Measurements from ENCODE around the gene TOLLIP. TPM values are rescaled to one million over a fixed set of nuclear protein-coding genes. Genes with fewer than 3 reads are reported as not detected.

Gene TOLLIP
- total and polyA plus RNA-seq, 9 of the 15 experiments (the other 6 are each of a cell fraction or from before 2014, with no cell fraction given), result 0.23 to 22.8 (median 7.1) TPM

DNA sequence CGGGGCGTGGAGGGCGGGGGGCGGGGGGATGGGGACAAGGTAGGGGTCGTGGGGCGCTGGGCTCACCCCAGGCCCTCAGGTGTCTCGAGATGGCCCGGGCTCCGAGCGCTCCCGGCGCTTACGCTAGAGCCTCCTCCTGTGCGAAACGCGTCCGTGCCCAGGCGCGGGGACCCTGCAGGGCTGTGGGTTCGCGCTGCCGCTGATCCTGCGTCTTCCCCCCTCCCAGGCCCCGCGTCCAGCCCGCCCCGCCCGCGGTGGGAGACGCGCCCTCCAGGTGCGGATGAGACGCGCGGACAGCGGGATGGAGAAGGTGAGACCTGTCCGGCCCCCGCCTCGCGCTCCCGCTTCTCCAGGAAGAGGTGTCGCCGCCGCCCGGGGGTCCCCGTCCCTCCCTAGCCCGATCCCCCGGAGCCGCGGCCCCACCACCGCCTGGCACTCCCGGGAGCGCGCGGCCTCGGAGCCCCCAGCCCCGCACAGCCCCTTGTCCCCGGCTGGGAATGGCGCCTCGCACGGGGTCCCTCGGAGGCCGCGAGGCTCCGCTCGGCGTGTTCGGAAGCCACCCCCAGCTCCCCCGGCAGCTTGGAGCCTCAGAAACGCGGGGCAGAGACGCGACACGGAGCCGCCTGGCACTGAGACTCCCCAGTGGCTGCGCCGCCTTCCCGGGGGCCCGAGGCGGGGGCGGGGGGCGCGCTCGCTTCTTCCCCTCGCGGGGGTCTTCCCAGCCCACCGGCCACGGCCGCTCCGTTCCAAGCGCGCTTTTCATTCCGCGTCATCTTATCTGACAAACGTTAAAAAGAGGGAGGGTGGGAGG, 27.6 kb upstream of the TOLLIP start (continued):
- TF ChIP-seq, protein P1, sequence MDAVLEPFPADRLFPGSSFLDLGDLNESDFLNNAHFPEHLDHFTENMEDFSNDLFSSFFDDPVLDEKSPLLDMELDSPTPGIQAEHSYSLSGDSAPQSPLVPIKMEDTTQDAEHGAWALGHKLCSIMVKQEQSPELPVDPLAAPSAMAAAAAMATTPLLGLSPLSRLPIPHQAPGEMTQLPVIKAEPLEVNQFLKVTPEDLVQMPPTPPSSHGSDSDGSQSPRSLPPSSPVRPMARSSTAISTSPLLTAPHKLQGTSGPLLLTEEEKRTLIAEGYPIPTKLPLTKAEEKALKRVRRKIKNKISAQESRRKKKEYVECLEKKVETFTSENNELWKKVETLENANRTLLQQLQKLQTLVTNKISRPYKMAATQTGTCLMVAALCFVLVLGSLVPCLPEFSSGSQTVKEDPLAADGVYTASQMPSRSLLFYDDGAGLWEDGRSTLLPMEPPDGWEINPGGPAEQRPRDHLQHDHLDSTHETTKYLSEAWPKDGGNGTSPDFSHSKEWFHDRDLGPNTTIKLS (IDR thresholded peaks at IDR 0.05; ENCODE audit: borderline replicate concordance, low read depth), result no peak
- no peak for TF ChIP-seq YY1 (IDR thresholded peaks at IDR 0.05; ENCODE audit: borderline replicate concordance in 1 of 3, control insufficient read depth in 1 of 3, extremely low read depth in 1 of 3, insufficient read depth in 3 of 3, insufficient read length in 1 of 3, insufficient replicate concordance in 2 of 3, low read depth in 1 of 3, low read length in 2 of 3)

DNA sequence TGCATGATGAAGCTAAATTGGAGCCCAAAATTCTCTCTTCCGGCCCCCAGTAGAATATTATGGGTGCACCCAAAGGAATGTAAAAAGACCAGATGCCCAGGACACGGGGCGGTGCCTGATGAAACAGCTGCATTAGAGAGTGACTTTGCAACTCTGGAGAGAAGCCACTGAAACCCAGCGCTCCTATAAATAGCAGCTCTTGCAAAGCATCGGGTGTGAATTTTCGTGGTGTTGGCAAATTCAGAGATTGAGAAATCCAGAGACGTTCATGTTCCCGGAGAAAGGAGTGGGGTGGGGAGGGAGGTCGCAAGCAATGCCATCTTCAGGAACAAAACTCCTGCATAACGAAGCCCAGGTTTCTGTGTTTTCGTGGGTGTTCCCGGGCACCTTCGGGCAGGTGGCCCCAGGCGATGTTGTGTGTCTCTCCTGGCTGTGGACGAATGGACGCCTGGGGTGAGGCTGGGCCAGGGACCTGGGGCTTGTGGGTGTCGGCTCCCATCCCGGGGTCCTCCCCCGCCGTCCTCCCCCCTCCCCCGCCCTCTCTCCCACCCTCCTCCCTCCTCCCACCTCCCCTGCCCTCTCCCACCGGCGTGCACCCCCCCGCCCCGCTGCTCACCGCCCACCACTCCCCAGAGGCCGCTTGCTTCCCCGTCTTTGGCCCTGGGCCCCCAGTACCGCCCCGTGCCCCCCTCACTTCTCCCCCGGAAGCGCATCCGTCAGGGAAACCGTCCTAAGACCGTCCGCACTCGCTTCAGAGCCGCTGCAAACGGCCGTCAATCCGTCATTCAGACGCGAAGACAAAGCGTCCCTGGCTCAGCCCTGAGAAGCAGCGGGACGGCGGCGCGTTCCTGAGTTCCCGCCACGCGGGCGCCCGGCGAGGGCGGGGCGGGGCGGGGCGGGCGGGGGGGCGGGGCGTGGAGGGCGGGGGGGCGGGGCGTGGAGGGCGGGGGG, 26.7 kb upstream of the TOLLIP start:
- H3K79me2 ChIP-seq (ENCODE audit: control insufficient read depth, insufficient read depth, low read length), result no peaks in the 10 kb centered on the region
- 3% methylated on average over 29 of the region's 66 CpGs for WGBS (ENCODE audit: insufficient coverage, low coverage, missing lambda C conversion rate)
- H3K4me3 ChIP-seq, result peak overlapping the region; percentile 34; the same call in 1 of the 2 replicates
- peak overlapping the region; percentile 75; the same call in 2 of the 3 replicates for H3K27ac ChIP-seq (ENCODE audit: extremely low read depth, low read depth, low read length)
- no peaks in the 10 kb centered on the region for H4K20me1 ChIP-seq (replicated peaks; ENCODE audit: control insufficient read depth, insufficient read depth, low read length)
- intact Hi-C loops (cut with micrococcal nuclease), result no loop called here
- ChIA-PET POLR2A (interaction anchor here (0.7 to 1.0 kb wide), 2 partner anchors 27 to 561 kb away, joined by 4 to 5 read pairs; partner anchors contain the start of gene TOLLIP), CTCF (ENCODE audit: low intra/inter-chr PET ratio) (no interaction called here)
- H3K9ac ChIP-seq (ENCODE audit: insufficient read depth in 1 of 2, low read depth in 2 of 2, low read length in 2 of 2), result peak overlapping the region; percentile 53 to 92
- H3K27me3 ChIP-seq (ENCODE audit: control insufficient read depth in 2 of 2, insufficient read depth in 2 of 2, low read length in 2 of 2), result peaks cover 3 to 21% of the 10 kb centered on the region in 2 experiments; a peak in 3 of 5 replicates
- DNase-seq (ENCODE audit: extremely low read depth in 1 of 4, low spot score in 3 of 4) (peak; percentile 75 to 83 (median 80)), ATAC-seq (peak; percentile 94), FAIRE-seq (peak; percentile 79)
- H3K4me2 ChIP-seq (ENCODE audit: insufficient read depth, low read length), result peak overlapping the region; percentile 85
- peaks cover 10 to 13% of the 10 kb centered on the region in 2 experiments for H3K4me1 ChIP-seq (replicated peaks in 1 of 2; ENCODE audit: control insufficient read depth in 2 of 2, insufficient read depth in 2 of 2, low read length in 2 of 2)
- no peaks in the 10 kb centered on the region for H3K36me3 ChIP-seq (ENCODE audit: control insufficient read depth, insufficient read depth, low read length)
- 0 out of 2 replicates have a peak, but pooled peaks cover 2% of the 10 kb centered on the region for H3K9me3 ChIP-seq (replicated peaks; ENCODE audit: control insufficient read depth, insufficient read depth, low read depth, low read length)
- H2AFZ ChIP-seq (ENCODE audit: low read depth, low read length), result peak overlapping the region; percentile 90
- TSS peak; percentile 91 for BruUV-seq (replicated peaks)
- H3K9me1 ChIP-seq (ENCODE audit: control insufficient read depth, insufficient read depth, low read length), result no peaks in the 10 kb centered on the region
- in situ Hi-C loops (cut with MboI), result no loop called here
- TF ChIP-seq MEIS2 (IDR thresholded peaks at IDR 0.05; ENCODE audit: partially characterized antibody) (peak; percentile 27), ZNF133 (CRISPR knock-in tag; IDR thresholded peaks at IDR 0.05) (no peak), LCOR (CRISPR knock-in tag; IDR thresholded peaks at IDR 0.05) (no peak), RB1 (IDR thresholded peaks at IDR 0.05; ENCODE audit: low read depth) (peak; percentile 49; the same call in 1 of the 2 replicates), BCOR (IDR thresholded peaks at IDR 0.05) (no peak), DACH1 (IDR thresholded peaks at IDR 0.05; ENCODE audit: partially characterized antibody) (no peak), SMARCA4 (IDR thresholded peaks at IDR 0.05) (0 out of 2 replicates have a peak, but pooled peaks have one; percentile 26), MAFF (IDR thresholded peaks at IDR 0.05; ENCODE audit: low read length) (peak; percentile 29; the same call in 1 of the 2 replicates), ADNP (tag; IDR thresholded peaks at IDR 0.05) (no peak), POLR2G (IDR thresholded peaks at IDR 0.05; ENCODE audit: low read depth, low read length) (peak; percentile 76), L3MBTL2 (IDR thresholded peaks at IDR 0.05) (peak; percentile 80), POLR3A (IDR thresholded peaks at IDR 0.05; ENCODE audit: borderline replicate concordance, extremely low read depth, insufficient read depth, insufficient read length) (no peak)
- TF ChIP-seq, protein P2, sequence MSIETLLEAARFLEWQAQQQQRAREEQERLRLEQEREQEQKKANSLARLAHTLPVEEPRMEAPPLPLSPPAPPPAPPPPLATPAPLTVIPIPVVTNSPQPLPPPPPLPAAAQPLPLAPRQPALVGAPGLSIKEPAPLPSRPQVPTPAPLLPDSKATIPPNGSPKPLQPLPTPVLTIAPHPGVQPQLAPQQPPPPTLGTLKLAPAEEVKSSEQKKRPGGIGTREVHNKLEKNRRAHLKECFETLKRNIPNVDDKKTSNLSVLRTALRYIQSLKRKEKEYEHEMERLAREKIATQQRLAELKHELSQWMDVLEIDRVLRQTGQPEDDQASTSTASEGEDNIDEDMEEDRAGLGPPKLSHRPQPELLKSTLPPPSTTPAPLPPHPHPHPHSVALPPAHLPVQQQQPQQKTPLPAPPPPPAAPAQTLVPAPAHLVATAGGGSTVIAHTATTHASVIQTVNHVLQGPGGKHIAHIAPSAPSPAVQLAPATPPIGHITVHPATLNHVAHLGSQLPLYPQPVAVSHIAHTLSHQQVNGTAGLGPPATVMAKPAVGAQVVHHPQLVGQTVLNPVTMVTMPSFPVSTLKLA (conservative IDR thresholded peaks at IDR 0.05), result no peak

All from K562 (cell line).